Occipital lobe (tissue), 2 donors: ENCODE measurements around the gene PSMC5. TPM values are rescaled to one million over a fixed set of nuclear protein-coding genes. Genes with fewer than 3 reads are reported as not detected.
"Not testable (repeated sequence)": the region's sequence is repeated elsewhere in the genome, so short reads cannot be mapped to it uniquely, and the experiment has no call there.

Source experiments
- DNase-seq: peaks from one replicate; lab custom pipeline; 2025; lab: John Stamatoyannopoulos, UW
- total RNA-seq: library from RNA; depleted of rRNA; stranded (reverse); fragments of >200 nt; gene quantifications from one replicate; pipeline ENCODE4 v1.2.3, GENCODE V29; 2014

Gene PSMC5
- total RNA-seq, 1 donor from 2014 or later: 38.8 TPM

DNA sequence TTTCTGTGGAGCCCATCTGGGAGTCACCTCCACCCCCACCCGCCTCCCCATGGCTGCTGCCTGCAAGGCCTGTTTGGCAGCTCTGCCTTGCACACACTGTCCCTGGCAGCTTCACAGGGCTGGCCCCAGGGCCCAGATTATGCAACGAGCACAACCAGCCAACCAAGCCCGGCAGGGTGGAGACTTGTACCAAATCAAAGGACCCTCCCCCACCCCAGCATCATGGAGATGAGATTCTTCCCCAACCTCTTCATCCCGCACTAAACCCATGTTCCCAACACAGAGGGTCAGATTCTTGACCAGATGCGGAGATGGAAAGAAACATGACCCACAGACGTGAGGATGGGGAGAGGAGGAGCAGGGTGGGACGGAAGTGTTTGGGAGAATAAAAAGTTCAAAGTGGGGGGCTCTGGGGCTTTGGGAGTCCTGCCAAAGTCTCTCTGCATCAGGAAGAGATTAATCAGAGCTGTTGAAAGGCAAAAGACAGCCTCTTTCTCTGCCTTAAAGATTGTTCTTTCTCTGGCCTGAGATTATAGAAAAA lies 11.5 kb downstream of the PSMC5 start:
- DNase-seq: peak; percentile 80

- DNase-seq: no peak
These were observed 13.5 kb downstream of the PSMC5 start for GRCh38 chr17:63840591-63841349.

DNA sequence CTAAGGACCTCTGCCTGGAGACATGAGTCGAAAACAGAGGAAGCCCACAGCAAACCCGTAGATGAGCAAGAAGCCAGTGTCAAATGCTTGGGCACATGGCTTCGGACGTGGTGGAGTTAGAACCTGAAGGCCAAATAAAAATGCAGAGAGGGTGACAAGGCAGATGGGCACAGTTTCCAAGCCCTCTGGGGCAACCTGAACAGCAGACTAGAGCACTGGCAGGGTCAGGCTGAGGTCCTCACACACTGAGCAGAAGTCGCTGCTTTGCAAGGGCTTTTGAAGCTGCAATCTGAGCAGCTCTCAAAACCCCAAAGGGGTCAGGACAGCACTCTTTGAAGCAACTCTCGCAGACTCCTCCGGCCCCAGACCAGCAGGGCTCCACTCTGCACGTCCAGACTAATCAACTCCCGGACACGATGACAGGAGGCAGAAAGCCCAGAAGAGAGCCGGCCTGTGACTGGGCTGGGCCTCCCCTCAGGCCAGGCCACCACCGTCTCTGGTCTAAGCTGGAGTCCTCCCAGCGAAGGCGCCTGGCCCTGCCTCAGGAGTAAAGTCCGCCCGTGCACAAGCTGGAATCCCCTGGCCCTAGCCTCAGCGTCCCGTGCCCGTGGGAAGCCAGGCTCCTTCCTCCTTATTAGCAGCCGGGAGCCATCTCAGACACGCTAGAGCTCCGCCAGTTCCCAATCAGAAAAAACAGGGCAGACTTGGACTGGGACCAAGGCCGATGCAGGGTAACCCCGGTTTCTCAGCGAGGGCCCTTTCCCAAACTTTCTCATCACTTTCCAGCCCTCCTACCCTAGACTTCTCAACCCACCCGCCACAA lies 14.3 kb downstream of the PSMC5 start:
- DNase-seq: peak; percentile 58

- no peak for DNase-seq
These were observed 14.9 kb downstream of the PSMC5 start for GRCh38 chr17:63842173-63842539.

DNA sequence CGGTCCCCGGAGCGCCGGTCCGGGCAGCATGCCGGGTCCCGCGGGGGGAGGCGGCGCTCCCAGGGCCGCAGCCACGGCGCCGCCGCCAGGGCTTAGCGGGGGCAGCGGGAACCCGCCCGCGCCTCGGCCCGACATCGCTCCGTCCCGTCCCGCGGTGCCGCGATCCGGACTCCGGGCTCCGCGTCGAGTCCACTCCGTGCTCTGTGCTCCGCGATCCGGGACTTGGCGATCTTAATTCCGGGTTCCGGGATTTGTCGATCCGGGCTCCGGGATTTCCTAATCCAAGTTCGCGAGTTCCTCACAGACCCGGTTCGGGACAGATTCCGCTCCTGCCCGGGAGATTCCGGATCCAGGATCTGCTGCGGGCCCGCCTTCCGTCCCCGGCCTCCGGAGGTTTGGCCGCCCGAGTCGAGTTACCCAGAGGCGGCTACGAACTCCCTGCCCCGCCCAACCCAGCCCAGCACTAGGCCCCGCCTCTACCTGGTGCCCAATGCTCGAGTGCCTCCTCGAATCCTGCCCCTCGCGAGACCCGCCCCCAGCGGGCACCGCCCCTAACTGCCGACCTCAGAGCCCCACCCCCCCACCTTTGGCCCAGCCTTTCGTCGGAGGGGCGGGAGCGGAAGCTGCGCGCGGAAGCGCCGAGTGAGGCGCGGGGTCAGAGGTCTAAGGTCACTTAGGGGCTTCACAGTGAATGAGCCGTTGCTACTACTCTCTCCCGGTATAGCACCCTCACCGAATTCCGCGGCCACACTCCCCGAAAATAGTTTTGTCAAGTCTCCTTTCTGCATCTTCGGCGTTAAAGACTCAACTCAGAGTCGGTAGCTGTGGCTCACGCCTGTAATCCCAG lies 15.5 kb downstream of the PSMC5 start, which contains the start of gene SMARCD2:
Gene SMARCD2 (minus strand): TSS at position 146 of the 847 bp plus-strand sequence. CDS start 11 bp downstream, at position 135.
- peak; percentile 99 for DNase-seq

- not testable (repeated sequence) for DNase-seq
These were observed 16.2 kb downstream of the PSMC5 start for GRCh38 chr17:63843387-63843888.

GRCh38 chr17:63843910-63844677 lies 16.9 kb downstream of the PSMC5 start:
- no peak for DNase-seq

DNA sequence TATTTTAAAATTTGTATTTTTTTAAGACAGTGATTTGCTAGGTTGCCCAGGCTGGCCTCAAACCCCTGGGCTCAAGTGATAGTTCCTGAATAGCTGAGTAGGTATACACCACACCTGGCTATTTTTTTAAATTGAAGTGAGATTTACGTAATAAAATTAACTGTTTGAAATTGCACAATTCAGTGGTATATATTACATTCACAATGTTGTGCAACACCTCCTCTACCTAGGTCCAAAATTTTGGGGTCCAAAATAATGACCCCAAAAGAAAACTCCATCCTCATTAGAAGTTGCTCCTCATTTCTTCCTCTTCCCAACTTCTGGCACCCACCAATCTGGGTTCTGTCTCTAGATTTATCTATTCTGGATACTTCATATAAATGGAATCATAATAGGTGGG lies 18.3 kb downstream of the PSMC5 start:
- DNase-seq: no peak

DNA sequence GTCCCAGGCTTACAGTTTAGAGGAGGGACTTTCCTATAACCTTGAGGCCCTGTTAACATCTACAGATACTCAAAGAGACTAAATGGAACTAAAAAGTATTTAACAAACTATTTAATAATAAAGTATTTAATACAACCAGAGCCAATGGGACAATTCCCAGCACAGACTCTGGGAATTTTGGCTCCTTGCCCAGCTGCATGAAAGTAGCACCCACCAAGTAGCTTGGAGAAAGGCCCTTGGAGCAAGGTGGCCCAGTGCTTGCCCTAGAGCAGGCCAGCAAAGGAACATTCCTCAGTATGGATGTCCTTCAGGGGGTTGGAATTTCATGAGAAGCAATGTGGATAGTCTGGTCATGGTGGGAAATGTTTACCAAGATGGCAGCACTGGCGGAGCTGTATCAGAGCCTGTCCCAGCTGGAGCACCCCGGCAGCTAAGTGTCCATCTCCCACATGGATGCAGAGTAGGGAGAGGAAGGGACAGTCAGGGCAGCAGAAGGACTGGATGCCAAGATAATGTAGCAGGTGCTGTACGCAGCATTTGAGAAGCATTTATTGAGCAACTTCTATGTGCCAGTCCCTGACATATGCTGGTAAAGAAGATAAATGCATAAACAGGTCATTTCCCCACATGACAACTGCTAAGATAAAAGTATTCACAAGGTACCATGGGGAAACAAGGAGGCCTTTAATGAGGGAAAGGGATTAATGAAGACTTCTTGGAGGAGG lies 20.5 kb downstream of the PSMC5 start:
- no peak for DNase-seq

DNA sequence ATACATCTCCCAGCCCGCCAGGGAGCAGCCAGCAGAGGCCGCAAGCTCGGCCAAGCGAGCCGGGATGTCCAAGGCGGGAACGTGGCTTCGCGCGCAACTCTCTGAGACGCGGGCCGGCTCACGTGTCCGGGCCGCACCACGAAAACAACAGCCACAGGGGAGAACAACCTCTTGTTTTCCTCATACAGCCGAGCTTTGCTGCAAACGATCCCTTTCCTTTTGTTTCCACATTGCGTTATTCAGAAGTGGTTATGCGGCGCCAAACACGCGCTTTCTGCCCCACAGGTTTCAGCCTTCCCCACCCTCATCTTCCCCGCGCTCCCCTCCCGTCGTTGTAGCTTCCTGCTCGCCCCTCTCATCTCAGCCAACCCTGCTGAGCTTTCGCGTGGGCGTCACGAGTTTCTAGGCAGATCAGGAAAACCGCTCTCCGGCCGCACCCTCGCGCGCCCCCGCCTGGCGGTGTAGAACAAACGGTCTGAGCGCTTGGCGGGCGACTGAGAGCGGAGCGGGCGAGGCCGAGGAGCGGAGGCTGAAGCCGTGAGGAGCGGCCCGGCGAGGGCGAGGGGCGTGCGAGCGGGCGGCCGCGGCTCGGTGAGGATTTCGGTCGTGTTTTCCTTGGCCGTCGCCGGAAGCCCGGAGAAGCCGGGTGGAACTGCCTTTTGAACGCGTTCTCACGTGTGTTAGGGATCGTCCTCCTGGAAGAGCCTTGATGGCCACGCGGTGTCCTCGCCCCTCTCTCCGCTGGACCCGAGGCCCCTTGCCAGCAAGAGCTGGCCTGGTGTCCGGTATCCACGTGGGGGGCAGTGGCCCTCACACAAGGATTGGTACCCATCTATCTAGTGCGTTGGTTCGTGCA lies 21.8 kb downstream of the PSMC5 start:
- peak; percentile 81 for DNase-seq

GRCh38 chr17:63850401-63850800 lies 23.2 kb downstream of the PSMC5 start:
- no peak for DNase-seq

GRCh38 chr17:63853260-63853659 lies 26.0 kb downstream of the PSMC5 start:
- no peak for DNase-seq

GRCh38 chr17:63854709-63855108 lies 27.5 kb downstream of the PSMC5 start:
- no peak for DNase-seq

DNA sequence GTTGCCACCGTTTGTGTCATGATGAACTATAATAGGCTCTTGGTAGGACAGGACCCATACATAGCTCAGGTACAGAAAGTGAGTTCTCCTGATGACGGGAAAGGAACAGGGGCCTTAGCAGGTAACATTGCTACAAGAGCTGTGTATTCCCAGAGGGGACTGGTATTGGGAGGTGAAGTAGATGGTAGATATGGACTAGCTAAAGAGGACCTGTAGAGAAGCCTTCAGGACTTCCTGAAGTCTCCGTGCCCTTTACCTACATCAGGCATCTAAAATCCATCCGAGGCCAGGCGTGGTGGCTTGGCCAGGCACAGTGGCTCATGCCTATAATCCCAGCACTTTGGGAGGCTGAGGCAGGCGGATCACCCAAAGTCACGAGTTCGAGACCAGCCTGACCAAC lies 28.0 kb downstream of the PSMC5 start:
- no peak for DNase-seq

DNA sequence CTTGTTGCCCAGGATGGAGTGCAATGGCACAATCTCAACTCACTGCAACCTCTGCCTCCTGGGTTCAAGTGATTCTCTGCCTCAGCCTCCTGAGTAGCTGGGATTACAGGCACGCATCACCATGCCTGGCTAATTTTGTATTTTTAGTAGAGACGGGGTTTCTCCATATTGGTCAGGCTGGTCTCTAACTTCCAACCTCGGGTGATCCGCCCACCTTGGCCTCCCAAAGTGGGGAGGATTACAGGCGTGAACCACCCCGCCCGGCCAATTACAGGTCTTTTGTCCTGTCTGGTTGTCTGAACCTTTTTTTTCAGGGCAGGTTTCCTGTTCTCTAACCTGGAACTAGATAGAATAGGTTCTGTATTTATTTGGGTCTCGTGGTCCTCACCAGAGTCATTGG lies 29.2 kb downstream of the PSMC5 start:
- not testable (repeated sequence) for DNase-seq

DNA sequence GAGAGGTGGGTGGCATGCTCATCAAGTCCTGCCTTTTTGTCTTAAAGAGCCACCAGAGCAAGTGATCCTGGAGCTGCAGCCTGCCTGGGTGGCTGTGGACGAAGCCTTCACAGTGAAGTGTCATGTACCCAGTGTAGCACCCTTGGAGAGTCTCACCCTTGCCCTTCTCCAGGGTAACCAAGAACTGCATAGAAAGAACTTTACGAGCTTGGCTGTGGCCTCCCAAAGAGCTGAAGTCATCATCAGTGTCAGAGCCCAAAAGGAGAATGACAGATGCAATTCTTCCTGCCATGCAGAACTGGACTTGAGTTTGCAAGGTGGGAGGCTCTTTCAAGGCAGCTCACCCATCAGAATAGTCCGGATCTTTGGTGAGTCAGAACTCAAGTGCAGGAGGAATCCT lies 32.0 kb downstream of the PSMC5 start:
- DNase-seq: no peak

GRCh38 chr17:63866625-63867024 lies 39.4 kb downstream of the PSMC5 start:
- DNase-seq: not testable (repeated sequence)

GRCh38 chr17:63869491-63870291 lies 42.5 kb downstream of the PSMC5 start:
- not testable (repeated sequence) for DNase-seq
